ENCODE measurements around the gene ANKS4B. TPM values are rescaled to one million over a fixed set of nuclear protein-coding genes. Genes with fewer than 3 reads are reported as not detected.

ANKS4B gene
- total and polyA plus RNA-seq, 2 experiments from 2014 or later = not detected

DNA sequence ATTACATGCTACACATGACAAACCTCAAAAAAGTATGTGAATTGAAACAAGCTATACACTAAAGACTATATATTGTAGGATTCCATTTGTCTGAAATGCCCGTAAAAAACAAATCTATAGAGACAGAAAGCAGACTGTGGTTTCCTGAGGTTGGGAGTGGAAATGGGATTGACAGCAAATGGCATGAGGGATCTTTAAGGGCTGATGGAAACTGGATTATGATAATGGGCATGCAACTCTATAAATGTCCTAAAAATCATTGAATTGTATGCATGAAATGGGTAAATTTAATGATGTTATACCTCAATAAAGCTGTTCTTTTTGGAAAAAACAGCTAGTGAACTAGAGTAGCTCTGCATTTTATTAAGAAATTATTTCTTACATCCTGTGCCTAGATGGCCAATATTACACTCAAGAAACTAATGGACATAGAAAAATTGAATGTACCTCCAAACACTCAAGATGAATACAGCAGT, 416 bp upstream of the ANKS4B start:
- Histone ChIP-seq H3K4me1 (ENCODE audit: insufficient read depth) (no peaks in the 10 kb centered on the region), H3K9me3 (ENCODE audit: low read depth) (no peaks in the 10 kb centered on the region), H3F3A (ENCODE audit: insufficient read depth) (no peaks in the 10 kb centered on the region), H3K79me2 (ENCODE audit: insufficient read depth) (no peaks in the 10 kb centered on the region), H3K4me2 (ENCODE audit: unreplicated experiment) (no peak overlapping the region), H4K20me1 (ENCODE audit: insufficient read depth) (no peaks in the 10 kb centered on the region), H3K9ac (no peak overlapping the region), H3K36me3 (ENCODE audit: low read depth) (no peaks in the 10 kb centered on the region), H3K27me3 (replicated peaks; ENCODE audit: insufficient read depth) (peaks cover 8% of the 10 kb centered on the region; the same call in 1 of the 2 replicates), H3K27ac (no peak overlapping the region), H2AFZ (no peak overlapping the region), H3K9me2 (ENCODE audit: insufficient read depth) (no peaks in the 10 kb centered on the region), H3K4me3 (no peak overlapping the region)
- in situ Hi-C loops (cut with MboI) = no loop called here
- no peak for DNase-seq
- WGBS, 2 experiments (ENCODE audit: low coverage in 1 of 2, low lambda C conversion rate in 2 of 2, missing lambda C conversion rate in 2 of 2) = 71 to 82% methylated on average over 1 of the region's 1 CpG
- no peak for TF ChIP-seq EZH2 (IDR thresholded peaks at IDR 0.05; ENCODE audit: insufficient read depth, poor library complexity, severe bottlenecking)
- TF ChIP-seq EZH2phosphoT487 (IDR thresholded peaks at IDR 0.05; ENCODE audit: insufficient read depth, low read depth) = no peak

DNA sequence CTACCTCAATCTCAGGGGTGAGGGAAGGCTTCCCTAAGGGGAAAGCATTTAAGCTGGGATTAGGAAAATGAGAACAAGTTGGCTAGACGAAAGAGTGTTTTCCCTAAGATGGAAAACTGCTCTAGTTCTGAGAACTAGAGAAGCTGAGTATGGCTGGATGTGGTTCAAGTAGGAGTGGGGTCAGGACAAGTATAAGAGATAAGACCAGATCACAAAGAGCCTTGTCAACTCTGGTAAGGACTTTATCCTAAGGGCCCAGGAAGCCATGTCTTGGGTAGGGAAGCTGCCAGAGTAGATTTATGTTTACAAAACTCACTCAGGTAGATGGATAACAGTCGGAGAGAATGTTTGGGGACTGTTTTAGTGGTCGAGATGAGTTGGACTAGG, 1.7 kb downstream of the ANKS4B start:
- Histone ChIP-seq H3K27me3 (replicated peaks; ENCODE audit: insufficient read depth) (no peaks in the 10 kb centered on the region; the same call in 1 of the 2 replicates), H3F3A (ENCODE audit: insufficient read depth) (no peaks in the 10 kb centered on the region), H3K4me2 (ENCODE audit: unreplicated experiment) (no peak overlapping the region), H3K36me3 (ENCODE audit: low read depth) (no peaks in the 10 kb centered on the region), H3K27ac (no peak overlapping the region), H3K9ac (no peak overlapping the region), H4K20me1 (ENCODE audit: insufficient read depth) (no peaks in the 10 kb centered on the region), H3K4me1 (ENCODE audit: insufficient read depth) (no peaks in the 10 kb centered on the region), H3K9me3 (ENCODE audit: low read depth) (no peaks in the 10 kb centered on the region), H3K4me3 (no peak overlapping the region), H2AFZ (no peak overlapping the region), H3K9me2 (ENCODE audit: insufficient read depth) (no peaks in the 10 kb centered on the region), H3K79me2 (ENCODE audit: insufficient read depth) (no peaks in the 10 kb centered on the region)
- WGBS, 2 experiments (ENCODE audit: low coverage in 1 of 2, low lambda C conversion rate in 2 of 2, missing lambda C conversion rate in 2 of 2) = 24 to 32% methylated on average over 3 of the region's 3 CpGs
- in situ Hi-C loops (cut with MboI) = no loop called here
- DNase-seq = no peak
- TF ChIP-seq EZH2 (IDR thresholded peaks at IDR 0.05; ENCODE audit: insufficient read depth, poor library complexity, severe bottlenecking) (no peak), EZH2phosphoT487 (IDR thresholded peaks at IDR 0.05; ENCODE audit: insufficient read depth, low read depth) (no peak)

DNA sequence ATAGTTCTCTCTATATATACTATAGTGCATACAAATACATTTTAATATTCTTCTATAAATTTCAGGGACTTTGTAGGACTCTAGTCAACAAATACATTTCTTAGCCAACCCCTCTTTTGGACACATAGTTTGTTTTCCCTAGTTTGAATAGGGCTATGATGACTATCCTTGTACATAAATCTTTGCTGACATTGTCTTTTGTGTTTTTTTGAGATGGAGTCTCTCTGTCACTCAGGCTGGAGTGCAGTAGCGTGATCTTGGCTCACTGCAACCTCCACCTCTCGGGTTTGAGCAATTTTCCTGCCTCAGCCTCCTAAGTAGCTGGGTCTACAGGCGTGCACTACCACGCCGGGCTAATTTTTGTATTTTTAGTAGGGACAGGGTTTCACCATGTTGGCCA, 3.3 kb downstream of the ANKS4B start:
- H3K79me2 ChIP-seq (ENCODE audit: insufficient read depth) = no peaks in the 10 kb centered on the region
- H3F3A ChIP-seq (ENCODE audit: insufficient read depth) = no peaks in the 10 kb centered on the region
- H3K9ac ChIP-seq = no peak overlapping the region
- no peaks in the 10 kb centered on the region; the same call in 1 of the 2 replicates for H3K27me3 ChIP-seq (replicated peaks; ENCODE audit: insufficient read depth)
- H3K4me1 ChIP-seq (ENCODE audit: insufficient read depth) = no peaks in the 10 kb centered on the region
- WGBS, 2 experiments (ENCODE audit: low coverage in 1 of 2, low lambda C conversion rate in 2 of 2, missing lambda C conversion rate in 2 of 2) = 51 to 68% methylated on average over 5 of the region's 5 CpGs
- TF ChIP-seq EZH2 (IDR thresholded peaks at IDR 0.05; ENCODE audit: insufficient read depth, poor library complexity, severe bottlenecking) = no peak
- TF ChIP-seq EZH2phosphoT487 (IDR thresholded peaks at IDR 0.05; ENCODE audit: insufficient read depth, low read depth) = no peak
- DNase-seq = no peak
- in situ Hi-C loops (cut with MboI) = no loop called here
- H4K20me1 ChIP-seq (ENCODE audit: insufficient read depth) = no peaks in the 10 kb centered on the region
- no peaks in the 10 kb centered on the region for H3K36me3 ChIP-seq (ENCODE audit: low read depth)
- H3K9me2 ChIP-seq (ENCODE audit: insufficient read depth) = no peaks in the 10 kb centered on the region
- no peak overlapping the region for H3K27ac ChIP-seq
- H3K9me3 ChIP-seq (ENCODE audit: low read depth) = no peaks in the 10 kb centered on the region
- H2AFZ ChIP-seq = no peak overlapping the region
- no peak overlapping the region for H3K4me3 ChIP-seq
- H3K4me2 ChIP-seq (ENCODE audit: unreplicated experiment) = no peak overlapping the region

DNA sequence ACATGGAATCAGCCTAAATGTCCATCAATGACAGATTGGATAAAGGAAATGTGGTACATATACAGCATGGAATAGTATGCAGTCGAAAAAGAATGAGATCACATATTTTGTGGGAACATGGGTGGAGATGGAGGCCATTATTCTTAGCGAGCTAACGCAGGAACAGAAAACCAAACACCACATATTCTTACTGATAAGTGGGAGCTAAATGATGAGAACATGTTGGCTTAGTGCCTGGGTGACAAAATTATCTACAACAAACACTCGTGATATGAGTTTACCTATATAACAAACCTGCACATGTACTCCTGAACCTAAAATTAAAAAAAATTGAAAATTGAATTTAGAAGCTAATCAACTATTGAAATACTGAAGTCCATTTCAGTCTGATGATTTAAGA, 6.1 kb downstream of the ANKS4B start:
- H3K79me2 ChIP-seq (ENCODE audit: insufficient read depth) = no peaks in the 10 kb centered on the region
- no peaks in the 10 kb centered on the region for H3F3A ChIP-seq (ENCODE audit: insufficient read depth)
- in situ Hi-C loops (cut with MboI) = no loop called here
- no peaks in the 10 kb centered on the region for H3K9me2 ChIP-seq (ENCODE audit: insufficient read depth)
- H2AFZ ChIP-seq = no peak overlapping the region
- WGBS, 2 experiments (ENCODE audit: low coverage in 1 of 2, low lambda C conversion rate in 2 of 2, missing lambda C conversion rate in 2 of 2) = 73 to 75% methylated on average over 4 of the region's 4 CpGs
- 0 out of 2 replicates have a peak, but pooled peaks cover 9% of the 10 kb centered on the region for H3K27me3 ChIP-seq (replicated peaks; ENCODE audit: insufficient read depth)
- no peak overlapping the region for H3K4me3 ChIP-seq
- H3K36me3 ChIP-seq (ENCODE audit: low read depth) = no peaks in the 10 kb centered on the region
- no peaks in the 10 kb centered on the region for H3K9me3 ChIP-seq (ENCODE audit: low read depth)
- H3K4me2 ChIP-seq (ENCODE audit: unreplicated experiment) = no peak overlapping the region
- H3K9ac ChIP-seq = no peak overlapping the region
- H3K4me1 ChIP-seq (ENCODE audit: insufficient read depth) = no peaks in the 10 kb centered on the region
- DNase-seq = no peak
- H3K27ac ChIP-seq = no peak overlapping the region
- TF ChIP-seq EZH2 (IDR thresholded peaks at IDR 0.05; ENCODE audit: insufficient read depth, poor library complexity, severe bottlenecking) (no peak), EZH2phosphoT487 (IDR thresholded peaks at IDR 0.05; ENCODE audit: insufficient read depth, low read depth) (no peak)
- no peaks in the 10 kb centered on the region for H4K20me1 ChIP-seq (ENCODE audit: insufficient read depth)

DNA sequence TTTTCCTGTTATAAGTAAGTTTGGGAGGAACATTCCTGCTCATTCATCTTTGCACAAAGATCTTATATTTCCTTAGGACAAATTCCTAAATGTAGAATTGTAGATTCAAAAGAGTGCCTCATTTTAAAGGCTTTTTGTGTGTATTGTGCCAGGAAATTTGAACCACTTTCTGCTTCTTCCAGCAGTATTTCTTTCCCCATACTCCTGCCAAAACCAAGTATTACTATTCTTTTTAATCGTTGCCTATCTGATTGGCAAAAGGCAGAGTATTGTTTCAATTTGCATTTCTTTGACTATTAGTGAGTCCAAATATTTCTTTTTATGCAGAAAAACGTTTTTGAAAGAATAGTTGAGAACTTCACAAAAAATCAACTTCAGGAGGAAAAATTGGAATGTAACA, 9.3 kb downstream of the ANKS4B start:
- H3K4me1 ChIP-seq (ENCODE audit: insufficient read depth) = no peaks in the 10 kb centered on the region
- no peak overlapping the region for H3K4me2 ChIP-seq (ENCODE audit: unreplicated experiment)
- no peaks in the 10 kb centered on the region for H3K36me3 ChIP-seq (ENCODE audit: low read depth)
- H4K20me1 ChIP-seq (ENCODE audit: insufficient read depth) = no peaks in the 10 kb centered on the region
- H2AFZ ChIP-seq = no peak overlapping the region
- H3F3A ChIP-seq (ENCODE audit: insufficient read depth) = no peaks in the 10 kb centered on the region
- H3K9ac ChIP-seq = no peak overlapping the region
- no peak overlapping the region for H3K4me3 ChIP-seq
- no peaks in the 10 kb centered on the region for H3K9me2 ChIP-seq (ENCODE audit: insufficient read depth)
- H3K27ac ChIP-seq = no peak overlapping the region
- H3K79me2 ChIP-seq (ENCODE audit: insufficient read depth) = no peaks in the 10 kb centered on the region
- in situ Hi-C loops (cut with MboI) = no loop called here
- TF ChIP-seq EZH2 (IDR thresholded peaks at IDR 0.05; ENCODE audit: insufficient read depth, poor library complexity, severe bottlenecking) = no peak
- TF ChIP-seq EZH2phosphoT487 (IDR thresholded peaks at IDR 0.05; ENCODE audit: insufficient read depth, low read depth) = no peak
- 1 to 9% methylated on average over 2 of the region's 2 CpGs for WGBS, 2 experiments (ENCODE audit: low coverage in 1 of 2, low lambda C conversion rate in 2 of 2, missing lambda C conversion rate in 2 of 2)
- H3K27me3 ChIP-seq (replicated peaks; ENCODE audit: insufficient read depth) = peaks cover 31% of the 10 kb centered on the region
- H3K9me3 ChIP-seq (ENCODE audit: low read depth) = no peaks in the 10 kb centered on the region
- no peak for DNase-seq
